A673 (cell line): ENCODE measurements around the gene SH3PXD2B. TPM values are rescaled to one million over a fixed set of nuclear protein-coding genes. Genes with fewer than 3 reads are reported as not detected.

Experiments
- BruUV-seq: library from RNA; stranded (reverse); fragments of 400-500 nt; replicated peaks from 2 replicates; lab custom pipeline; 2021; lab: Mats Ljungman, UMichigan
- CTCF ChIA-PET: fragments of 300-600 bp; sonication (Branson Sonifier 250); formaldehyde crosslinking; loops from one replicate; lab custom pipeline; 2022; ENCODE audit warnings: antibody characterized with exemption; lab: Charles Lee
- POLR2A ChIA-PET: fragments of 300-600 bp; sonication (Branson Sonifier 250); formaldehyde crosslinking; loops from one replicate; lab custom pipeline; 2022; ENCODE audit warnings: antibody characterized with exemption; ENCODE audit not compliant: low non-redundant PET; lab: Charles Lee
- DNase-seq: peaks from one replicate; pipeline ENCODE4 v3.0.0-alpha.2; 2015; ENCODE audit warnings: low spot score
- H3K27ac ChIP-seq: fragments of 200-600 bp; sonication (generic); 2 replicates; pipeline ENCODE4 v1.5.1; 2016; ENCODE audit warnings: mixed run types, low read depth, mild to moderate bottlenecking, mixed read lengths, antibody characterized with exemption, low read length; ENCODE audit not compliant: poor library complexity, severe bottlenecking
- H3K27me3 ChIP-seq: fragments of 200-600 bp; sonication (generic); replicated peaks from 2 replicates; pipeline ENCODE4 v1.6.1; 2017; ENCODE audit warnings: mixed run types, low read depth, mild to moderate bottlenecking, mixed read lengths, antibody characterized with exemption, low read length; ENCODE audit not compliant: insufficient read depth, poor library complexity
- H3K36me3 ChIP-seq: fragments of 200-600 bp; sonication (generic); 2 replicates; pipeline ENCODE4 v1.6.1; 2016; ENCODE audit warnings: mixed run types, mild to moderate bottlenecking, mixed read lengths, antibody characterized with exemption, low read length; ENCODE audit not compliant: insufficient read depth, poor library complexity, severe bottlenecking
- H3K4me1 ChIP-seq: fragments of 200-600 bp; sonication (generic); 2 replicates; pipeline ENCODE4 v1.6.1; 2017; ENCODE audit warnings: mixed run types, mild to moderate bottlenecking, mixed read lengths, antibody characterized with exemption, low read length; ENCODE audit not compliant: insufficient read depth, poor library complexity, severe bottlenecking
- H3K4me3 ChIP-seq: fragments of 200-600 bp; sonication (generic); 2 replicates; pipeline ENCODE4 v1.5.1; 2016; ENCODE audit warnings: low read depth, mixed run types, mild to moderate bottlenecking, mixed read lengths, low read length; ENCODE audit not compliant: poor library complexity, severe bottlenecking
- H3K9me3 ChIP-seq: fragments of 200-600 bp; sonication (generic); 2 replicates; pipeline ENCODE4 v1.6.1; 2016; ENCODE audit warnings: mixed run types, low read depth, mild to moderate bottlenecking, mixed read lengths, antibody characterized with exemption, low read length; ENCODE audit not compliant: poor library complexity, severe bottlenecking
- CTCF ChIP-seq: fragments of 300-800, 200-600 bp; sonication (generic); conservative IDR thresholded peaks from 2 replicates; pipeline ENCODE4 v1.5.1; 2017; ENCODE audit warnings: low read depth, mild to moderate bottlenecking, antibody characterized with exemption, low read length, moderate library complexity, mixed read lengths
- EZH2 ChIP-seq: fragments of 200-600 bp; sonication (generic); IDR thresholded peaks from 2 replicates; pipeline ENCODE4 v1.6.1; 2017; ENCODE audit warnings: borderline replicate concordance, low read depth, mild to moderate bottlenecking, mixed read lengths, antibody characterized with exemption, low read length; ENCODE audit not compliant: poor library complexity, severe bottlenecking
- intact Hi-C: fragments of 100-400 bp; cut with micrococcal nuclease; formaldehyde crosslinking; loops from one replicate; pipeline ENCODE4 v1.10.0; 2022; ENCODE audit not compliant: unreplicated experiment
- total RNA-seq: library from RNA; stranded (reverse); gene quantifications from 2 replicates; pipeline ENCODE4 v1.2.3, GENCODE V29; 2021

SH3PXD2B gene
- total RNA-seq, 1 experiment from 2014 or later = 28.1 TPM

- intact Hi-C loops = no loop called here
- TF ChIP-seq CTCF (no peak), EZH2 (no peak)
- ChIA-PET POLR2A (no interaction called here), CTCF (interaction anchor here (0.8 kb wide), 1 partner anchor 32 kb away, joined by 3 read pairs; no protein-coding TSS in a partner anchor)
- H3K4me1 ChIP-seq = peaks cover 31% of the 10 kb centered on the region
- no peaks in the 10 kb centered on the region for H3K36me3 ChIP-seq
- H3K9me3 ChIP-seq = no peaks in the 10 kb centered on the region
- DNase-seq = no peak
- no peaks in the 10 kb centered on the region for H3K27me3 ChIP-seq
- no TSS peak for BruUV-seq
- H3K4me3 ChIP-seq = no peak overlapping the region
- peak overlapping the region; percentile 49 for H3K27ac ChIP-seq
Measured at GRCh38 chr5:172418862-172419814, 35.2 kb downstream of the SH3PXD2B start.

- DNase-seq = peak; percentile 71
- H3K36me3 ChIP-seq = no peaks in the 10 kb centered on the region
- BruUV-seq = no TSS peak
- no peak overlapping the region for H3K4me3 ChIP-seq
- TF ChIP-seq EZH2 (no peak), CTCF (no peak)
- intact Hi-C loops = no loop called here
- H3K4me1 ChIP-seq = peaks cover 34% of the 10 kb centered on the region
- ChIA-PET POLR2A (no interaction called here), CTCF (no interaction called here)
- no peaks in the 10 kb centered on the region for H3K27me3 ChIP-seq
- H3K9me3 ChIP-seq = no peaks in the 10 kb centered on the region
- H3K27ac ChIP-seq = peak overlapping the region; percentile 49
Measured at GRCh38 chr5:172417983-172418630, 36.2 kb downstream of the SH3PXD2B start.

GRCh38 chr5:172417130-172417841, 37.0 kb downstream of the SH3PXD2B start:
- DNase-seq = no peak
- H3K9me3 ChIP-seq = no peaks in the 10 kb centered on the region
- H3K27me3 ChIP-seq = no peaks in the 10 kb centered on the region
- CTCF ChIA-PET = no interaction called here
- H3K36me3 ChIP-seq = no peaks in the 10 kb centered on the region
- POLR2A ChIA-PET = no interaction called here
- H3K4me3 ChIP-seq = no peak overlapping the region
- BruUV-seq = no TSS peak
- intact Hi-C loops = no loop called here
- H3K27ac ChIP-seq = no peak overlapping the region
- TF ChIP-seq EZH2 = no peak
- TF ChIP-seq CTCF = no peak
- peaks cover 42% of the 10 kb centered on the region for H3K4me1 ChIP-seq
